BLaER1 treated with 17β-estradiol and CSF1 and Interleukin-3, amounts not matched to agents 10 nM and 100 nM (cell line): ENCODE data around the gene SYNJ2BP.
A peak's percentile ranks its signal among the peaks of the same experiment; 100 is the strongest.
"Not testable (repeated sequence)": the region's sequence is repeated elsewhere in the genome, so short reads cannot be mapped to it uniquely, and the experiment has no call there.

Experiments used
- H3K27ac ChIP-seq, 11 experiments: shearing (Covaris generic); formaldehyde crosslinking; 2 replicates each; pipeline ENCODE4 v1.8.1; 2022
- H3K27me3 ChIP-seq, 11 experiments: shearing (Covaris generic); formaldehyde crosslinking; 2 replicates each; pipeline ENCODE4 v1.8.1; 2022
- H3K36me3 ChIP-seq, 11 experiments: shearing (Covaris generic); formaldehyde crosslinking; 2 replicates each; pipeline ENCODE4 v1.8.1; 2022
- H3K4me1 ChIP-seq, 10 experiments: shearing (Covaris generic); formaldehyde crosslinking; 2 replicates each; pipeline ENCODE4 v1.8.1; 2022
- H3K4me2 ChIP-seq, 11 experiments: shearing (Covaris generic); formaldehyde crosslinking; 2 replicates each; pipeline ENCODE4 v1.8.1; 2022
- H3K4me3 ChIP-seq, 10 experiments: shearing (Covaris generic); formaldehyde crosslinking; 2 replicates each; pipeline ENCODE4 v1.8.1; 2022
- H3K9ac ChIP-seq, 11 experiments: shearing (Covaris generic); formaldehyde crosslinking; 2 replicates each; pipeline ENCODE4 v1.8.1; 2022
- H3K9me3 ChIP-seq, 11 experiments: shearing (Covaris generic); formaldehyde crosslinking; replicated peaks in 1 of 11; 2 replicates each; pipeline ENCODE4 v1.8.1; 2022
- H4K20me1 ChIP-seq, 11 experiments: shearing (Covaris generic); formaldehyde crosslinking; 2 replicates each; pipeline ENCODE4 v1.8.1; 2022
- Cebpa-rat ChIP-seq, 11 experiments: shearing (Covaris generic); IDR thresholded peaks; 2 replicates each; pipeline ENCODE4 v1.8.1; 2022

SYNJ2BP gene

DNA sequence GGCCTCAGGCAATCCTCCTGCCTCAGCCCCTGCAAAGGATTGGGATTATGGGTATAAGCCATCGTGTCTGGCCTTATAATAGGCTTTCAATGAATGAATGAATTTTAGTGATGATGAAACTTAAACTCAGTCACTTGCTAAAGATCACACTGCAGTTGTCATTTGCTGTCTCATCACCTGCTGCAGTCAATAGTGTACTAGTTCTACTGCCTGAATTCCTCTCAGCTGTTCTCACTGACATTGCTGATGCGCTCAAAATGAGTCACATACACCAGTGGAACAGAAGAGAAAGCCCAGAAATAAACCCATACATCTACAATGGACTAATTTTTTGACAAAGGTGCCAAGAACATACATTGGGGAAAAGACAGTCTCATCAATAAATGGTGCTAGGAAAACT is 5.6 kb upstream of the SYNJ2BP start:
- Histone ChIP-seq H3K4me1 (no peaks in the 10 kb centered on the region), H3K36me3 (no peaks in the 10 kb centered on the region), H3K27ac (no peak overlapping the region), H3K9me3 (peaks cover 11 to 21% (median 16%) of the 10 kb centered on the region in 11 experiments; a peak in 19 of 22 replicates), H3K4me3 (no peak overlapping the region), H3K27me3 (no peaks in the 10 kb centered on the region), H3K9ac (no peak overlapping the region), H3K4me2 (no peak overlapping the region), H4K20me1 (no peaks in the 10 kb centered on the region)
- TF ChIP-seq Cebpa-rat (IDR thresholded peaks at IDR 0.05): no peak

DNA sequence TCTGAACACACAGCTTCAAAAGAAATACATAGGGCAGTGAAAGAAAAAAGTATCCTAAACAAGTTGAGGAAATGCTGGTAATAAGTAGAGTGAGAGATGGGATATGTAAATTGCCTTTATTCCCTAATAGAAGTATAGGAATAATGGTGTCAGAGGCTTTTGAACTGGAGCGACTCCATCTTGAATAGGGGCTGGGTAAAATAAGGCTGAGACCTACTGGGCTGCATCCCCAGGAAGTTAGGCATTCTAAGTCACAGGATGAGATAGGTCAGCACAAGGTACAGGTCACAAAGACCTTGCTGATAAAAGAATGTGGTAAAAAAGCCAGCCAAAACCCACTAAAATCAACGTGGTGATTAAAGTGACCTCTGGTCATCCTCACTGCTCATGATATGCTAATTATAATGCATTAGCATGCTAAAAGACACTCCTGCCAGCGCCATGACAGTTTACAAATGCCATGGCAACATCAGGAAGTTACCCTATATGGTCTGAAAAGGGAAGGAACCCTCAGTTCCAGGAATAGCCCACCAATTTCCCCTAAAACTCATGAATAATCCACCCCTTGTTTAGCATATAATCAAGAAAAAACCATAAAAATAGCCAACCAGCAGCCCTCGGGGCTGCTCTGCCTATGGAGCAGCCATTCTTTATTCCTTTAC is 2.5 kb upstream of the SYNJ2BP start:
- not testable (repeated sequence) for H3K4me2 ChIP-seq, H3K27ac ChIP-seq

DNA sequence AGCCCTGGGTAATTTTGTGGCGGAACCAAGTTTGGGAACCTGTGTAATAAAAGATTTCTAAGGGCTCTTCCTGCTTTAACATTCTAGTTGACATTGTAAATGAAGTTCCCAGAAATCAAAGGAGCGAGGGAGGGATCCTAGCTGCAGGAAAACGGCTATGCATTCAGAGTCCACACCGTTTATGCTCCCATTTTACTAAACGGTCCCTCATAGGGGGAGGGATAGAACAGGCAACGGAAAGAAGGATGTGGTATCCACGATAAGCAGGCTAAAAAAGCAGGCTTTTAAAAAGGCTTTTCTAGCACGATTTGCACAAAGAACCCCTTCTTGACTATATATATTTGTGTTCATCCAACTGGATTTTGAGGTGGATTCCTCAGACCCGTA is 559 bp downstream of the SYNJ2BP start:
- Histone ChIP-seq H3K9me3 (no peaks in the 10 kb centered on the region), H4K20me1 (peaks cover 0 to 4% (median 0%) of the 10 kb centered on the region in 11 experiments; a peak in 3 of 22 replicates), H3K27ac (peak overlapping the region; percentile 28 to 76 (median 66); a peak in 19 of 22 replicates), H3K36me3 (peaks cover 6 to 22% (median 10%) of the 10 kb centered on the region in 11 experiments; a peak in 15 of 22 replicates), H3K9ac (peak overlapping the region; percentile 62 to 84 (median 78)), H3K4me2 (peak overlapping the region; percentile 70 to 96 (median 84)), H3K4me1 (peaks cover 0 to 21% (median 13%) of the 10 kb centered on the region in 10 experiments; a peak in 15 of 20 replicates), H3K27me3 (no peaks in the 10 kb centered on the region), H3K4me3 (peak overlapping the region; percentile 75 to 92 (median 81))
- TF ChIP-seq Cebpa-rat (IDR thresholded peaks at IDR 0.05): no peak

More for the DNA sequence above, 2.5 kb upstream of the SYNJ2BP start:
- H4K20me1 ChIP-seq, H3K36me3 ChIP-seq, H3K9ac ChIP-seq, H3K27me3 ChIP-seq, H3K4me3 ChIP-seq, H3K9me3 ChIP-seq: not testable (repeated sequence)
- peaks cover 0 to 21% (median 13%) of the 10 kb centered on the region in 10 experiments; a peak in 15 of 20 replicates for H3K4me1 ChIP-seq

GRCh38 chr14:70415788-70416187 is 1.1 kb downstream of the SYNJ2BP start:
- TF ChIP-seq Cebpa-rat (IDR thresholded peaks at IDR 0.05): no peak
- no peak overlapping the region for H3K27ac ChIP-seq
- H3K4me2 ChIP-seq: peak overlapping the region; percentile 70 to 96 (median 84)
- peaks cover 0 to 6% (median 0%) of the 10 kb centered on the region in 11 experiments; a peak in 3 of 22 replicates for H4K20me1 ChIP-seq
- peaks cover 0 to 21% (median 13%) of the 10 kb centered on the region in 10 experiments; a peak in 15 of 20 replicates for H3K4me1 ChIP-seq
- H3K27me3 ChIP-seq: no peaks in the 10 kb centered on the region
- peak overlapping the region in 9 of 11 experiments; percentile 62 to 84 (median 78); a peak in 10 of 22 replicates for H3K9ac ChIP-seq
- H3K4me3 ChIP-seq: peak overlapping the region; percentile 75 to 92 (median 81); a peak in 19 of 20 replicates
- H3K9me3 ChIP-seq: no peaks in the 10 kb centered on the region
- H3K36me3 ChIP-seq: peaks cover 6 to 26% (median 12%) of the 10 kb centered on the region in 11 experiments; a peak in 15 of 22 replicates

- no peak overlapping the region for H3K9ac ChIP-seq
- H3K36me3 ChIP-seq: peaks cover 6 to 51% (median 22%) of the 10 kb centered on the region in 11 experiments; a peak in 17 of 22 replicates
- no peaks in the 10 kb centered on the region for H3K27me3 ChIP-seq
- no peak overlapping the region for H3K4me2 ChIP-seq
- H4K20me1 ChIP-seq: peaks cover 0 to 7% (median 0%) of the 10 kb centered on the region in 11 experiments; a peak in 2 of 22 replicates
- H3K4me1 ChIP-seq: peaks cover 0 to 4% (median 0%) of the 10 kb centered on the region in 10 experiments; a peak in 1 of 20 replicates
- no peak for TF ChIP-seq Cebpa-rat (IDR thresholded peaks at IDR 0.05)
- no peak overlapping the region for H3K27ac ChIP-seq
- H3K9me3 ChIP-seq: 0 out of 22 replicates have a peak, but pooled peaks cover 0 to 8% (median 0%) of the 10 kb centered on the region in 11 experiments
- no peak overlapping the region for H3K4me3 ChIP-seq
Observed at GRCh38 chr14:70407621-70408020, 9.3 kb downstream of the SYNJ2BP start.

DNA sequence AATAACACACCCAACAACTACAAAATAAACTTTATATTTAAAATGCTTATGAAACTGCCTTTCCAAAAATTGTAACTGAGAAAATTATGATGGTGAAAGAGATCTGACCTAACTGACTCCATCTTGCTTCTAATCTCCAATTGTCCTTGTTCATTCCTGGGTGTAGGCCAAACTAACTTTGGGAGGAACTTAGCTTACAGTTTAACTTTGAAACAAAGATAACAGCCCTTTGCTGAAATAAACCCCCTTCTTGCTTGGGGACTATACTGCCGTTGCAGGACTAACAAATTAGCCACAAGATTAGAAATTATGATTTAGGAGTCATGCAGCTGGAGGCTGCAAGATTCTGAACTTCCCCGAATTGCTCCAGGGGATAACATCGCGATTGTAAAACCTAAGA is 10.7 kb downstream of the SYNJ2BP start:
- not testable (repeated sequence) for H3K4me2 ChIP-seq, H3K9ac ChIP-seq, H3K4me3 ChIP-seq, H3K27ac ChIP-seq, H3K9me3 ChIP-seq, H3K27me3 ChIP-seq
- Histone ChIP-seq H4K20me1 (peaks cover 0 to 10% (median 0%) of the 10 kb centered on the region in 11 experiments; a peak in 3 of 22 replicates), H3K36me3 (peaks cover 7 to 53% (median 19%) of the 10 kb centered on the region in 11 experiments; a peak in 16 of 22 replicates), H3K4me1 (peaks cover 0 to 15% (median 8%) of the 10 kb centered on the region in 10 experiments; a peak in 6 of 20 replicates)

GRCh38 chr14:70403335-70403734 is 13.6 kb downstream of the SYNJ2BP start:
- H3K9ac ChIP-seq, H3K27me3 ChIP-seq, H3K4me2 ChIP-seq, H3K27ac ChIP-seq, H3K4me3 ChIP-seq: not testable (repeated sequence)
- Histone ChIP-seq H3K4me1 (peaks cover 0 to 10% (median 7%) of the 10 kb centered on the region in 10 experiments; a peak in 6 of 20 replicates), H4K20me1 (peaks cover 0 to 10% (median 0%) of the 10 kb centered on the region in 11 experiments; a peak in 2 of 22 replicates), H3K9me3 (peaks cover 16 to 28% (median 19%) of the 10 kb centered on the region in 11 experiments), H3K36me3 (peaks cover 16 to 41% (median 20%) of the 10 kb centered on the region in 11 experiments)

- Histone ChIP-seq H3K4me1 (peaks cover 0 to 10% (median 7%) of the 10 kb centered on the region in 10 experiments; a peak in 6 of 20 replicates), H3K36me3 (peaks cover 30 to 46% (median 34%) of the 10 kb centered on the region in 11 experiments), H3K27me3 (no peaks in the 10 kb centered on the region), H3K4me2 (peak overlapping the region in 6 of 11 experiments; percentile 10 to 47 (median 22); a peak in 6 of 22 replicates), H3K9ac (no peak overlapping the region), H3K4me3 (no peak overlapping the region), H4K20me1 (peaks cover 0 to 10% (median 0%) of the 10 kb centered on the region in 11 experiments; a peak in 2 of 22 replicates), H3K9me3 (peaks cover 27 to 35% (median 31%) of the 10 kb centered on the region in 11 experiments), H3K27ac (no peak overlapping the region)
- TF ChIP-seq Cebpa-rat (IDR thresholded peaks at IDR 0.05): no peak
Observed at GRCh38 chr14:70401643-70402042, 15.2 kb downstream of the SYNJ2BP start.

GRCh38 chr14:70398706-70399431 is 18.0 kb downstream of the SYNJ2BP start:
- H3K27me3 ChIP-seq: no peaks in the 10 kb centered on the region
- no peak overlapping the region for H3K4me3 ChIP-seq
- H3K4me2 ChIP-seq: no peak overlapping the region
- H3K4me1 ChIP-seq: peaks cover 0 to 10% (median 7%) of the 10 kb centered on the region in 10 experiments; a peak in 6 of 20 replicates
- no peak overlapping the region for H3K27ac ChIP-seq
- no peak overlapping the region for H3K9ac ChIP-seq
- no peak for TF ChIP-seq Cebpa-rat (IDR thresholded peaks at IDR 0.05)
- peaks cover 27 to 34% (median 31%) of the 10 kb centered on the region in 11 experiments for H3K9me3 ChIP-seq
- H3K36me3 ChIP-seq: peaks cover 30 to 42% (median 33%) of the 10 kb centered on the region in 11 experiments
- H4K20me1 ChIP-seq: peaks cover 0 to 3% (median 0%) of the 10 kb centered on the region in 11 experiments; a peak in 1 of 22 replicates
